ENCODE results near the gene NUP107. TPM values are rescaled to one million over a fixed set of nuclear protein-coding genes. Genes with fewer than 3 reads are reported as not detected.

Gene NUP107
- total and polyA plus RNA-seq, 3 experiments from 2014 or later: 25.3 to 132 (median 120) TPM

- no peak overlapping the region for H3K27ac ChIP-seq (ENCODE audit: low read depth, low read length)
- ChIA-PET CTCF (no interaction called here), POLR2A (no interaction called here)
- Mint-ChIP-seq H3K4me3 (peak overlapping the region in 1 of 7 donors; percentile 69), H3K36me3 (peaks cover 0 to 38% (median 7%) of the 10 kb centered on the region in 3 donors), H3K27ac (peak overlapping the region in 5 of 8 donors; percentile 4 to 54 (median 20)), H3K4me1 (peaks cover 22 to 33% (median 33%) of the 10 kb centered on the region in 3 donors), H3K27me3 (no peaks in the 10 kb centered on the region), H3K9me3 (no peaks in the 10 kb centered on the region)
- H3K27me3 ChIP-seq (ENCODE audit: insufficient read depth, low read length, poor library complexity, severe bottlenecking): no peaks in the 10 kb centered on the region
- H3K4me3 ChIP-seq (ENCODE audit: low read length): no peak overlapping the region
- no peaks in the 10 kb centered on the region for H3K9me3 ChIP-seq (ENCODE audit: low read length)
- peaks cover 24% of the 10 kb centered on the region for H3K4me1 ChIP-seq (ENCODE audit: insufficient read depth, low read length)
- no peak for DNase-seq
- H3K36me3 ChIP-seq (ENCODE audit: insufficient read depth, low read length): no peaks in the 10 kb centered on the region
These were observed 56.6 kb downstream of the NUP107 start for GRCh38 chr12:68743356-68743755.

- H3K27me3 Mint-ChIP-seq: no peaks in the 10 kb centered on the region
These were observed 58.7 kb downstream of the NUP107 start for GRCh38 chr12:68745376-68745903.

GRCh38 chr12:68745904-68746571 lies 59.3 kb downstream of the NUP107 start, which contains the start of gene SLC35E3:
SLC35E3 (plus strand) TSS chr12:68746176; CDS start chr12:68746378, 202 bp downstream.
- no peaks in the 10 kb centered on the region for H3K27me3 Mint-ChIP-seq
- H3K27ac ChIP-seq (ENCODE audit: low read depth, low read length): peak within 1 kb of the TSS; percentile 76
- DNase-seq: peak; percentile 86 to 93 (median 87)
- H3K4me1 ChIP-seq (ENCODE audit: insufficient read depth, low read length): peaks cover 24% of the 10 kb centered on the region
- no peaks in the 10 kb centered on the region for H3K36me3 ChIP-seq (ENCODE audit: insufficient read depth, low read length)
- H3K9me3 Mint-ChIP-seq: no peaks in the 10 kb centered on the region
- peaks cover 39 to 53% (median 53%) of the 10 kb centered on the region in 3 donors for H3K4me1 Mint-ChIP-seq
- peaks cover 0 to 30% (median 6%) of the 10 kb centered on the region in 3 donors for H3K36me3 Mint-ChIP-seq
- peak within 1 kb of the TSS; percentile 93 to 99 (median 97) for H3K4me3 Mint-ChIP-seq
- H3K9me3 ChIP-seq (ENCODE audit: low read length): no peaks in the 10 kb centered on the region
- ChIA-PET POLR2A (interaction anchor here (0.7 to 2.0 kb wide), 6 partner anchors 10 to 135 kb away, joined by 3 to 32 read pairs (median 4); partner anchors contain the start of genes MDM2, NUP107 and RAP1B), CTCF (interaction anchor here (0.9 to 2.7 kb wide), 5 partner anchors 62 to 429 kb away, joined by 3 to 19 read pairs (median 6); partner anchors contain the start of gene MDM2)
- peak within 1 kb of the TSS; percentile 81 to 98 (median 95) for H3K27ac Mint-ChIP-seq
- peak within 1 kb of the TSS; percentile 86 for H3K4me3 ChIP-seq (ENCODE audit: low read length)
- no peaks in the 10 kb centered on the region for H3K27me3 ChIP-seq (ENCODE audit: insufficient read depth, low read length, poor library complexity, severe bottlenecking)

More at GRCh38 chr12:68745376-68745903, 58.7 kb downstream of the NUP107 start:
- ChIA-PET POLR2A (interaction anchor here (1.0 to 2.0 kb wide), 5 partner anchors 9 to 135 kb away, joined by 3 to 32 read pairs (median 4); partner anchors contain the start of genes MDM2, NUP107 and RAP1B), CTCF (interaction anchor here (0.9 to 2.7 kb wide), 5 partner anchors 9 to 428 kb away, joined by 3 to 19 read pairs (median 6); partner anchors contain the start of gene MDM2)
- Histone ChIP-seq H3K27ac (ENCODE audit: low read depth, low read length) (peak overlapping the region; percentile 76), H3K27me3 (ENCODE audit: insufficient read depth, low read length, poor library complexity, severe bottlenecking) (no peaks in the 10 kb centered on the region), H3K4me1 (ENCODE audit: insufficient read depth, low read length) (peaks cover 24% of the 10 kb centered on the region), H3K36me3 (ENCODE audit: insufficient read depth, low read length) (no peaks in the 10 kb centered on the region), H3K9me3 (ENCODE audit: low read length) (no peaks in the 10 kb centered on the region), H3K4me3 (ENCODE audit: low read length) (peak overlapping the region; percentile 86)
- Mint-ChIP-seq H3K9me3 (no peaks in the 10 kb centered on the region), H3K27ac (peak overlapping the region; percentile 81 to 98 (median 95)), H3K4me3 (peak overlapping the region; percentile 93 to 99 (median 97)), H3K4me1 (peaks cover 39 to 53% (median 53%) of the 10 kb centered on the region in 3 donors), H3K36me3 (peaks cover 0 to 28% (median 4%) of the 10 kb centered on the region in 3 donors)
- peak in 1 of 5 donors; percentile 6 for DNase-seq

- POLR2A ChIA-PET: interaction anchor here (0.7 to 2.0 kb wide), 6 partner anchors 11 to 136 kb away, joined by 3 to 32 read pairs (median 4); partner anchors contain the start of genes MDM2 and RAP1B
- Mint-ChIP-seq H3K4me3 (peak overlapping the region; percentile 93 to 99 (median 97)), H3K4me1 (peaks cover 39 to 53% (median 53%) of the 10 kb centered on the region in 3 donors)
These were observed 59.9 kb downstream of the NUP107 start for GRCh38 chr12:68746572-68747180.

GRCh38 chr12:68749443-68749842 lies 62.7 kb downstream of the NUP107 start:
- Mint-ChIP-seq H3K27ac (peak overlapping the region in 4 of 8 donors; percentile 18 to 49 (median 22)), H3K4me3 (no peak overlapping the region), H3K36me3 (peaks cover 0 to 37% (median 15%) of the 10 kb centered on the region in 3 donors), H3K4me1 (peaks cover 37 to 46% (median 45%) of the 10 kb centered on the region in 3 donors), H3K9me3 (no peaks in the 10 kb centered on the region), H3K27me3 (no peaks in the 10 kb centered on the region)
- H3K9me3 ChIP-seq (ENCODE audit: low read length): no peaks in the 10 kb centered on the region
- no peaks in the 10 kb centered on the region for H3K36me3 ChIP-seq (ENCODE audit: insufficient read depth, low read length)
- POLR2A ChIA-PET: no interaction called here
- H3K27me3 ChIP-seq (ENCODE audit: insufficient read depth, low read length, poor library complexity, severe bottlenecking): no peaks in the 10 kb centered on the region
- H3K27ac ChIP-seq (ENCODE audit: low read depth, low read length): no peak overlapping the region
- DNase-seq: no peak
- no peak overlapping the region for H3K4me3 ChIP-seq (ENCODE audit: low read length)
- H3K4me1 ChIP-seq (ENCODE audit: insufficient read depth, low read length): peaks cover 24% of the 10 kb centered on the region
- CTCF ChIA-PET: no interaction called here

More at GRCh38 chr12:68746572-68747180, 59.9 kb downstream of the NUP107 start:
- peak in 4 of 5 donors; percentile 10 to 21 (median 14) for DNase-seq
- Histone ChIP-seq H3K27me3 (ENCODE audit: insufficient read depth, low read length, poor library complexity, severe bottlenecking) (no peaks in the 10 kb centered on the region), H3K4me1 (ENCODE audit: insufficient read depth, low read length) (peaks cover 24% of the 10 kb centered on the region), H3K27ac (ENCODE audit: low read depth, low read length) (peak overlapping the region; percentile 76), H3K4me3 (ENCODE audit: low read length) (peak overlapping the region; percentile 86), H3K9me3 (ENCODE audit: low read length) (no peaks in the 10 kb centered on the region), H3K36me3 (ENCODE audit: insufficient read depth, low read length) (no peaks in the 10 kb centered on the region)
- Mint-ChIP-seq H3K9me3 (no peaks in the 10 kb centered on the region), H3K36me3 (peaks cover 0 to 27% (median 9%) of the 10 kb centered on the region in 3 donors), H3K27ac (peak overlapping the region; percentile 62 to 98 (median 93)), H3K27me3 (no peaks in the 10 kb centered on the region)
- CTCF ChIA-PET: interaction anchor here (0.9 to 2.7 kb wide), 4 partner anchors 61 to 430 kb away, joined by 3 to 19 read pairs (median 6); partner anchors contain the start of gene MDM2

- H3K27ac Mint-ChIP-seq: peak overlapping the region in 4 of 8 donors; percentile 18 to 77 (median 27)
- no peak overlapping the region for H3K4me3 Mint-ChIP-seq
- Histone ChIP-seq H3K27ac (ENCODE audit: low read depth, low read length) (no peak overlapping the region), H3K9me3 (ENCODE audit: low read length) (no peaks in the 10 kb centered on the region), H3K4me3 (ENCODE audit: low read length) (no peak overlapping the region), H3K36me3 (ENCODE audit: insufficient read depth, low read length) (peaks cover 1% of the 10 kb centered on the region), H3K27me3 (ENCODE audit: insufficient read depth, low read length, poor library complexity, severe bottlenecking) (no peaks in the 10 kb centered on the region), H3K4me1 (ENCODE audit: insufficient read depth, low read length) (peaks cover 24% of the 10 kb centered on the region)
- no peaks in the 10 kb centered on the region for H3K27me3 Mint-ChIP-seq
- CTCF ChIA-PET: no interaction called here
- H3K36me3 Mint-ChIP-seq: peaks cover 0 to 41% (median 16%) of the 10 kb centered on the region in 3 donors
- POLR2A ChIA-PET: no interaction called here
- H3K4me1 Mint-ChIP-seq: peaks cover 37 to 46% (median 45%) of the 10 kb centered on the region in 3 donors
- H3K9me3 Mint-ChIP-seq: no peaks in the 10 kb centered on the region
- no peak for DNase-seq
These were observed 63.1 kb downstream of the NUP107 start for GRCh38 chr12:68749861-68750260.

- ChIA-PET POLR2A (no interaction called here), CTCF (no interaction called here)
- H3K36me3 ChIP-seq (ENCODE audit: insufficient read depth, low read length): peaks cover 5% of the 10 kb centered on the region
- Mint-ChIP-seq H3K27ac (peak overlapping the region in 3 of 8 donors; percentile 18 to 71 (median 31)), H3K4me1 (peaks cover 34 to 43% (median 42%) of the 10 kb centered on the region in 3 donors), H3K27me3 (no peaks in the 10 kb centered on the region), H3K4me3 (no peak overlapping the region), H3K9me3 (no peaks in the 10 kb centered on the region), H3K36me3 (peaks cover 0 to 47% (median 20%) of the 10 kb centered on the region in 3 donors)
- H3K27me3 ChIP-seq (ENCODE audit: insufficient read depth, low read length, poor library complexity, severe bottlenecking): no peaks in the 10 kb centered on the region
- no peak overlapping the region for H3K27ac ChIP-seq (ENCODE audit: low read depth, low read length)
- no peak for DNase-seq
- H3K4me1 ChIP-seq (ENCODE audit: insufficient read depth, low read length): peaks cover 20% of the 10 kb centered on the region
- H3K4me3 ChIP-seq (ENCODE audit: low read length): no peak overlapping the region
- no peaks in the 10 kb centered on the region for H3K9me3 ChIP-seq (ENCODE audit: low read length)
These were observed 63.7 kb downstream of the NUP107 start for GRCh38 chr12:68750506-68750905.
